Measurements from ENCODE around the gene CENPN. TPM values are rescaled to one million over a fixed set of nuclear protein-coding genes. Genes with fewer than 3 reads are reported as not detected.

Gene CENPN
- total RNA-seq, 5 donors from 2014 or later (not counting 1 experiment from before 2014, with no cell fraction given) = 1.3 to 9.0 (median 2.8) TPM

DNA sequence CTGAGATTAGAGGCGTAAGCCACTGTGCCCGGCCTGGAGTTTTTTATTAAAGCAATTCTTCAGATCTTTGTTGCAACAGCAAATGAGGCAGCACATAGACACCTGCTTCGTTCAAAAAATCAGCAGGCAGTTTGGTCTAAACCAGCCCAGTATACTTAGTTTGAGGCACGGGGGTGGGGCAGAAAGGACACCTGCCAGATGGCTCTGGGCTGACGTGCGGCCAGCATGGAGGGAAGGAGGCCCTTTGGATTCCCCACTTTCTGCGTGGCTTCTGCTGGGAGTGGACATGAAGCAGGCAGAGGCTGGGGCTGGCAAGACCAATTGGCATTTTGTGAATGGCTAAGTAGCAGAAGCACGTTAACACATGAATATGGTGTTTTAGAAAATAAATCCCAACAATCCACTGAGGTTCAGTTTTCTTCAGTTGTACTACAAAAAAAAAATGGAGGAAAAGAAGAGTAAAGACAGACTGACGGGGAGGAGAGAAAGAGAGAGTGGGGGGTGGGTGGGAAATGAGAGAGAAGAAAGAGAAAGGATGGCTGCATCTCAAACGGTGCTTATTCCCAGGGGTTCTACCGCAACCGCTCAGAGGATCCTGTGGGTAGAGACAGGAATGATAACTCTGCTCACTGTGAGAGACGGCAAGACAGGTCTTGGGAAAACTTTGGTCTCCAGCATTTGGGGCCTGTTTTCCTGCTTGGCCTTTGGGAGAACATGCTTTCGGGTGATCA, 53.7 kb downstream of the CENPN start:
- H3K4me1 Mint-ChIP-seq = no peaks in the 10 kb centered on the region
- DNase-seq (no peak), ATAC-seq (replicated peaks in 1 of 4) (no peak)
- 88% methylated on average over 13 of the region's 14 CpGs for WGBS (ENCODE audit: insufficient coverage)
- Histone ChIP-seq H3K9me3 (no peaks in the 10 kb centered on the region), H3K4me1 (ENCODE audit: control insufficient read depth in 1 of 2, extremely low read depth in 1 of 2, insufficient read depth in 2 of 2, low read length in 2 of 2) (no peaks in the 10 kb centered on the region), H3K36me3 (ENCODE audit: control insufficient read depth in 2 of 2, extremely low read depth in 1 of 2, insufficient read depth in 1 of 2, low read length in 1 of 2) (no peaks in the 10 kb centered on the region), H3K27me3 (replicated peaks in 1 of 2; ENCODE audit: control insufficient read depth in 2 of 2, extremely low read depth in 1 of 2, insufficient read depth in 2 of 2, low read length in 1 of 2) (no peaks in the 10 kb centered on the region), H3K4me3 (ENCODE audit: control insufficient read depth in 1 of 2, extremely low read depth in 1 of 2, low read length in 1 of 2) (no peak overlapping the region), H3K27ac (ENCODE audit: low read length) (no peak overlapping the region)
- ChIA-PET CTCF (no interaction called here), POLR2A (no interaction called here)
- H3K27ac Mint-ChIP-seq = no peak overlapping the region
- H3K36me3 Mint-ChIP-seq = no peaks in the 10 kb centered on the region
- no peak overlapping the region for H3K4me3 Mint-ChIP-seq
- H3K9me3 Mint-ChIP-seq = no peaks in the 10 kb centered on the region
- H3K27me3 Mint-ChIP-seq = no peaks in the 10 kb centered on the region

DNA sequence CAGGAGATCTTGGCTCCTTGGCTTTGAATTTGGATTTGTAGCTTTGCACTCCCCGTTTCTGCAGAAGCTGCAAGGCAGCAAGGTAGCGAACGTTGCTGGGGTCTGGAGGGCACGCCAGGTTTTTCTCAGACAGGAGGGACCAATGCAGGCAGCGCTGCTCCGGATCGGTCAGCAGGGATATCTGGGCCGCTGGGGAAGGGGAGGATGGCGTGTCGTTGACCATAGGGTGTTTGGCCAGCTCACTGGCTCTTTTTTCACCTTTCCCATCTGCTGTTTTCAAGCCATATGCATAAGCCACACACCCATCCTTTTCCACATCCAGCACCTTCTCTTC, 54.3 kb downstream of the CENPN start:
- H3K36me3 Mint-ChIP-seq = no peaks in the 10 kb centered on the region
- no peak for DNase-seq
- no peaks in the 10 kb centered on the region for H3K4me1 Mint-ChIP-seq
- no peaks in the 10 kb centered on the region for H3K4me1 ChIP-seq (ENCODE audit: control insufficient read depth in 1 of 2, extremely low read depth in 1 of 2, insufficient read depth in 2 of 2, low read length in 2 of 2)
- no peak overlapping the region for H3K27ac Mint-ChIP-seq
- no peak for ATAC-seq (replicated peaks in 1 of 4)
- CTCF ChIA-PET = no interaction called here
- H3K36me3 ChIP-seq (ENCODE audit: control insufficient read depth in 2 of 2, extremely low read depth in 1 of 2, insufficient read depth in 1 of 2, low read length in 1 of 2) = no peaks in the 10 kb centered on the region
- H3K27me3 Mint-ChIP-seq = no peaks in the 10 kb centered on the region
- WGBS (ENCODE audit: insufficient coverage) = 89% methylated on average over 4 of the region's 10 CpGs
- no peaks in the 10 kb centered on the region for H3K27me3 ChIP-seq (replicated peaks in 1 of 2; ENCODE audit: control insufficient read depth in 2 of 2, extremely low read depth in 1 of 2, insufficient read depth in 2 of 2, low read length in 1 of 2)
- H3K4me3 ChIP-seq (ENCODE audit: control insufficient read depth in 1 of 2, extremely low read depth in 1 of 2, low read length in 1 of 2) = no peak overlapping the region
- no peaks in the 10 kb centered on the region for H3K9me3 ChIP-seq
- POLR2A ChIA-PET = no interaction called here
- H3K9me3 Mint-ChIP-seq = no peaks in the 10 kb centered on the region
- H3K4me3 Mint-ChIP-seq = no peak overlapping the region
- H3K27ac ChIP-seq (ENCODE audit: low read length) = no peak overlapping the region

DNA sequence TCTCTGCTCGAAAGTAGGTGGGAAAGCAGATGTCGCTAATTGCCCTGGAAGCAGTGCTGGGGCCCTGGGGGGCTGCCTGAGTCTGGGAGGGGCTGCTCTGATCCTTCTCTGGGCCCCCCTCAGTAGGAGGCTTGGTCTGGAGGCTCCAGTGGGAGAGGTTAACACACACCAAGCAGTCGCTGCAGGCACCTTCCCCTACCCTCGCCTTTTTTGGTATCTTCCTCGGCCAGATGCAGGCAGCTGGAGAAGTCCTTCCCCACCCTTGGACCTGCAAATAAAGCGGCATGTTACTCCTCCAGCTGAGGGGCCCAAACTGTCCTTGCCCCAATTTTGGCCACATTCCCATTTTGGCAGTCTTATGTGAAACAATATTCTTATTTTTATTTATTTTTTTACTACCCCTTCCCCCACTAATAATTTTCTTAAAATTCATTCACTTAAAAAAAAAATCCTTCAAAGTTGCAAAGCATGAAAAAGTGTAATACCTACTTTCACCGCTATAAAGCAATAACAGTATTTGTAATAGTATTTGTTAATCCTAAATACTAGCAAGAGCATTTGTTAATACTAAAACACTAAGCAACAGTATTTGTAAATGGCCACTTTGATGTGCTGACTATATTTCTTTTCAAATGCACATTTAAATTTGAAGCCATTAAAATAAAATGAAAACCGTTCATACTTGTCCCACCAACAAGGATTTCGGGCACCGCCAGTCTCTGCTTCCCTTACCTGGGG, 55.0 kb downstream of the CENPN start:
- Histone ChIP-seq H3K36me3 (ENCODE audit: control insufficient read depth in 2 of 2, extremely low read depth in 1 of 2, insufficient read depth in 1 of 2, low read length in 1 of 2) (no peaks in the 10 kb centered on the region), H3K27me3 (replicated peaks in 1 of 2; ENCODE audit: control insufficient read depth in 2 of 2, extremely low read depth in 1 of 2, insufficient read depth in 2 of 2, low read length in 1 of 2) (no peaks in the 10 kb centered on the region), H3K4me3 (ENCODE audit: control insufficient read depth in 1 of 2, extremely low read depth in 1 of 2, low read length in 1 of 2) (no peak overlapping the region), H3K9me3 (no peaks in the 10 kb centered on the region), H3K27ac (ENCODE audit: low read length) (no peak overlapping the region), H3K4me1 (ENCODE audit: control insufficient read depth in 1 of 2, extremely low read depth in 1 of 2, insufficient read depth in 2 of 2, low read length in 2 of 2) (no peaks in the 10 kb centered on the region)
- CTCF ChIA-PET = no interaction called here
- no peaks in the 10 kb centered on the region for H3K4me1 Mint-ChIP-seq
- no peak overlapping the region for H3K4me3 Mint-ChIP-seq
- POLR2A ChIA-PET = no interaction called here
- H3K27ac Mint-ChIP-seq = no peak overlapping the region
- no peak for ATAC-seq (replicated peaks in 1 of 4)
- H3K36me3 Mint-ChIP-seq = no peaks in the 10 kb centered on the region
- no peaks in the 10 kb centered on the region for H3K9me3 Mint-ChIP-seq
- WGBS (ENCODE audit: insufficient coverage) = 87% methylated on average over 7 of the region's 10 CpGs
- H3K27me3 Mint-ChIP-seq = no peaks in the 10 kb centered on the region
- DNase-seq = no peak

DNA sequence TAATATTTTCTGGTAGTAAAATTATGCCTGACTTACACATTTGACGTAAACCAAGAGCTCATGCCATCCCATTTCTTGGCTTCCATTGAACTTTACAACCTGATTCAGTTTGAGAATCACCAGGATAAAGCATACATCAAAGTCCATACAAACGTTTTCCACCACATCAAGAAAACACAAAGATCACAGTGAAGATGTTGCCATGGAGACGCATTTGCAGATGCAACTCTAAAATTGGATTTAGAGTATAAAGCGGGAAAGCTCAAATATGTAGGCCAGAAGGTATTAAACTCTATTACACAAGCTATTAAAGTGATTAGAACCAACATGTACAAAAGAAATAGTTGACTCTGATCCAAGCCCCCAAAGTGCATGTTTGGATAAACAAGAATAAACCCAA, 59.7 kb downstream of the CENPN start:
- ChIA-PET POLR2A (no interaction called here), CTCF (interaction anchor here in 1 of 2 donors (1.4 kb wide), 1 partner anchor 10 kb away, joined by 3 read pairs; the partner anchor contains the start of gene C16orf46)
- H3K27me3 ChIP-seq (replicated peaks in 1 of 2; ENCODE audit: control insufficient read depth in 2 of 2, extremely low read depth in 1 of 2, insufficient read depth in 2 of 2, low read length in 1 of 2) = no peaks in the 10 kb centered on the region
- Mint-ChIP-seq H3K27me3 (peaks cover 0 to 1% of the 10 kb centered on the region in 2 donors), H3K4me1 (no peaks in the 10 kb centered on the region), H3K27ac (no peak overlapping the region), H3K36me3 (no peaks in the 10 kb centered on the region), H3K9me3 (no peaks in the 10 kb centered on the region), H3K4me3 (no peak overlapping the region)
- peak in 1 of 35 experiments; percentile 14 for DNase-seq
- H3K9me3 ChIP-seq = no peaks in the 10 kb centered on the region
- no peak overlapping the region for H3K27ac ChIP-seq (ENCODE audit: low read length)
- no peaks in the 10 kb centered on the region for H3K4me1 ChIP-seq (ENCODE audit: control insufficient read depth in 1 of 2, extremely low read depth in 1 of 2, insufficient read depth in 2 of 2, low read length in 2 of 2)
- H3K36me3 ChIP-seq (ENCODE audit: control insufficient read depth in 2 of 2, extremely low read depth in 1 of 2, insufficient read depth in 1 of 2, low read length in 1 of 2) = no peaks in the 10 kb centered on the region
- H3K4me3 ChIP-seq (ENCODE audit: control insufficient read depth in 1 of 2, extremely low read depth in 1 of 2, low read length in 1 of 2) = no peak overlapping the region
- ATAC-seq (replicated peaks in 1 of 4) = no peak
- no CpG with 5 or more reads among the region's 4 CpGs for WGBS (ENCODE audit: insufficient coverage)

DNA sequence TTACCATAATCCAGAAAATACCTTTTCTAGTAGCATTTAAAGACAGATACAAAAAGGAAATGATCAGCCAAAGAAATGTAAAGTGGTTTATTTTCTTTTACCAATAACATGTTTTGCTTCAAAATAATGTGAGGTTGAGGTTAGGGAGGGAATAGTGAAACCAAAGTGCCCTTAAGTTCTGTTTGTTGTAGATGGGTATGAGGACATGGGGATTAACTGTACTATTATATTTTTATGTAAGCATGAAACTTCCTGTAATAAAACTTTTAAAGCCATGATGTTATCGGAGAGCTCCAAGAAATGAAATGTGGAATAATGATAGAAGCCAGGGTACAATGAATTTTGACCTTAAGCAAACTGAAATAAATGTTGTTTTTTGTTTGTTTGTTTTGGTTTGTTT, 60.2 kb downstream of the CENPN start:
- CTCF ChIA-PET = interaction anchor here in 1 of 2 donors (1.4 kb wide), 1 partner anchor 10 kb away, joined by 3 read pairs; the partner anchor contains the start of gene C16orf46
- H3K36me3 ChIP-seq (ENCODE audit: control insufficient read depth in 2 of 2, extremely low read depth in 1 of 2, insufficient read depth in 1 of 2, low read length in 1 of 2) = no peaks in the 10 kb centered on the region
- POLR2A ChIA-PET = no interaction called here
- H3K4me1 Mint-ChIP-seq = no peaks in the 10 kb centered on the region
- ATAC-seq (replicated peaks in 1 of 4) (no peak), DNase-seq (no peak)
- no CpG with 5 or more reads among the region's 1 CpG for WGBS (ENCODE audit: insufficient coverage)
- H3K27ac ChIP-seq (ENCODE audit: low read length) = no peak overlapping the region
- no peaks in the 10 kb centered on the region for H3K4me1 ChIP-seq (ENCODE audit: control insufficient read depth in 1 of 2, extremely low read depth in 1 of 2, insufficient read depth in 2 of 2, low read length in 2 of 2)
- no peaks in the 10 kb centered on the region for H3K9me3 Mint-ChIP-seq
- H3K4me3 Mint-ChIP-seq = no peak overlapping the region
- H3K36me3 Mint-ChIP-seq = no peaks in the 10 kb centered on the region
- no peaks in the 10 kb centered on the region for H3K9me3 ChIP-seq
- H3K27me3 Mint-ChIP-seq = peaks cover 0 to 1% of the 10 kb centered on the region in 2 donors
- H3K4me3 ChIP-seq (ENCODE audit: control insufficient read depth in 1 of 2, extremely low read depth in 1 of 2, low read length in 1 of 2) = no peak overlapping the region
- no peaks in the 10 kb centered on the region for H3K27me3 ChIP-seq (replicated peaks in 1 of 2; ENCODE audit: control insufficient read depth in 2 of 2, extremely low read depth in 1 of 2, insufficient read depth in 2 of 2, low read length in 1 of 2)
- no peak overlapping the region for H3K27ac Mint-ChIP-seq

DNA sequence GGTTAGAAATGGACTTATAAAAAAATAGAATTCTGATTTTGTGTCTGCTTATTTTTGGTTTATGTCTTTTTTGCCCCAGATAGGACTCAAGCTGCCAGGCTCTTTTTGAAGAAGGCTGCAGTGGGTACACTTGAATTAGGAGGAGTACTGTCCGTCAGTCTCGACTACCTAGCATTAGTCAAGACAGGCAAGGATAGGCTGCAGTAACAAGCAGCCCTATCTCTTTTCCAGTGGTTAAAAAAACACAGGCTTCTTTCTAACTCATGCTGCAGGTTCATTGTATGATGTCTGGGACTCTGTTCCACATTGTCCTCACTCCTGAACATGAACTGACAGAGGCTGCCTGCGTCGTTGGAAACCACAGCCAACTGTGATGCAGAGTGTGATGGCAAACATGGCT, 62.0 kb downstream of the CENPN start:
- H3K27ac ChIP-seq (ENCODE audit: low read length) = no peak overlapping the region
- CTCF ChIA-PET = no interaction called here
- POLR2A ChIA-PET = no interaction called here
- Mint-ChIP-seq H3K27me3 (peaks cover 0 to 1% of the 10 kb centered on the region in 2 donors), H3K36me3 (no peaks in the 10 kb centered on the region), H3K4me1 (no peaks in the 10 kb centered on the region), H3K4me3 (no peak overlapping the region), H3K9me3 (no peaks in the 10 kb centered on the region), H3K27ac (no peak overlapping the region)
- no peaks in the 10 kb centered on the region for H3K4me1 ChIP-seq (ENCODE audit: control insufficient read depth in 1 of 2, extremely low read depth in 1 of 2, insufficient read depth in 2 of 2, low read length in 2 of 2)
- no peaks in the 10 kb centered on the region for H3K36me3 ChIP-seq (ENCODE audit: control insufficient read depth in 2 of 2, extremely low read depth in 1 of 2, insufficient read depth in 1 of 2, low read length in 1 of 2)
- ATAC-seq (replicated peaks in 1 of 4) (no peak), DNase-seq (no peak)
- 92% methylated on average over 2 of the region's 4 CpGs for WGBS (ENCODE audit: insufficient coverage)
- H3K4me3 ChIP-seq (ENCODE audit: control insufficient read depth in 1 of 2, extremely low read depth in 1 of 2, low read length in 1 of 2) = no peak overlapping the region
- H3K27me3 ChIP-seq (replicated peaks in 1 of 2; ENCODE audit: control insufficient read depth in 2 of 2, extremely low read depth in 1 of 2, insufficient read depth in 2 of 2, low read length in 1 of 2) = no peaks in the 10 kb centered on the region
- H3K9me3 ChIP-seq = no peaks in the 10 kb centered on the region

Data from T-cell (primary cell).